ENCODE measurements around the gene SPINT2.
"Not testable (repeated sequence)": the region's sequence is repeated elsewhere in the genome, so short reads cannot be mapped to it uniquely, and the experiment has no call there.

SPINT2 gene

DNA sequence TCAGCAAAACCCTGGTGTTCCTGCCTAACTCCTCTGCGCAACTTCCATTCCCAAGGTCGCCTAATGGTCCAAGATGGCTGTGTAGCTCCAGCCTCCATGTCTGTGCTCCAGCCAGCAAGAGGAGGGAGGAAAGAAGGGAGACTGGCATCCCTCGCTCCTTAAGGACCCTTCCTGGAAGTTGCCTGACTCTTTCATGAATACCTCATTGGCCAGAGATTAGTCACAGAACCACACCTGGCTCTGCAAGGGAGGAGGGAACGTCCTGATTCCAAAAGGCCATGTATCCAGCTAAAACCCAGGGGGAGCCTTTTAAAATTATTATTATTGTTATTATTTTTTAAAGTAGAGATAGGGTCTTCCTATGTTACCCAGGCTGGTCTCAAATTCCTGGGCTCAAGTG lies 60.1 kb downstream of the SPINT2 start:
- DNase-seq, result no peak

DNA sequence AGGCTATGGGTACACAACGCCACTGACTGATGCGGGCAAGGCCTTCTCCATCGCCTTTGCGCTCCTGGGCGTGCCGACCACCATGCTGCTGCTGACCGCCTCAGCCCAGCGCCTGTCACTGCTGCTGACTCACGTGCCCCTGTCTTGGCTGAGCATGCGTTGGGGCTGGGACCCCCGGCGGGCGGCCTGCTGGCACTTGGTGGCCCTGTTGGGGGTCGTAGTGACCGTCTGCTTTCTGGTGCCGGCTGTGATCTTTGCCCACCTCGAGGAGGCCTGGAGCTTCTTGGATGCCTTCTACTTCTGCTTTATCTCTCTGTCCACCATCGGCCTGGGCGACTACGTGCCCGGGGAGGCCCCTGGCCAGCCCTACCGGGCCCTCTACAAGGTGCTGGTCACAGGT lies 62.2 kb downstream of the SPINT2 start:
- no peak for DNase-seq

- no peak for DNase-seq
These were observed 65.3 kb downstream of the SPINT2 start for GRCh38 chr19:38329651-38330050.

DNA sequence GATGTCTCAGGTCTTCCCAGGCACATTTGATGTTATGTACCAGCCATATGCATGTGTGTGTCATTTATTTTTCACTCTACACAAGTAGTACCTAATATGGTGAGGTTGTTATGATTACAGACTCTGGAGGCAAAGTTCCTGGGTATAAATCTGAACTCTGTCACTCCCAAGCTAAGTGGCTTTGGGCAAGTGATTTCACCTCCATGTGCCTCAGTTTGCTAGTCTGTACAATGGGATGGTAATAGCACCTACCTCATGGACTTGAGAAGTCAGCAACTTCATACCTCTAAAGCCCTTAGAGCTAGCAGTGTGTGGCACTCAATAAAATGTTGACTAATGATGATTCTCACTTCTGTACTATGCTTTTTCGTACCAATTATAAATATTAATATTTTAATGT lies 67.4 kb downstream of the SPINT2 start:
- no peak for DNase-seq

GRCh38 chr19:38333245-38333644 lies 68.9 kb downstream of the SPINT2 start:
- no peak for DNase-seq

GRCh38 chr19:38335949-38336637 lies 71.7 kb downstream of the SPINT2 start:
- DNase-seq, result peak; percentile 89 to 98 (median 92)

DNA sequence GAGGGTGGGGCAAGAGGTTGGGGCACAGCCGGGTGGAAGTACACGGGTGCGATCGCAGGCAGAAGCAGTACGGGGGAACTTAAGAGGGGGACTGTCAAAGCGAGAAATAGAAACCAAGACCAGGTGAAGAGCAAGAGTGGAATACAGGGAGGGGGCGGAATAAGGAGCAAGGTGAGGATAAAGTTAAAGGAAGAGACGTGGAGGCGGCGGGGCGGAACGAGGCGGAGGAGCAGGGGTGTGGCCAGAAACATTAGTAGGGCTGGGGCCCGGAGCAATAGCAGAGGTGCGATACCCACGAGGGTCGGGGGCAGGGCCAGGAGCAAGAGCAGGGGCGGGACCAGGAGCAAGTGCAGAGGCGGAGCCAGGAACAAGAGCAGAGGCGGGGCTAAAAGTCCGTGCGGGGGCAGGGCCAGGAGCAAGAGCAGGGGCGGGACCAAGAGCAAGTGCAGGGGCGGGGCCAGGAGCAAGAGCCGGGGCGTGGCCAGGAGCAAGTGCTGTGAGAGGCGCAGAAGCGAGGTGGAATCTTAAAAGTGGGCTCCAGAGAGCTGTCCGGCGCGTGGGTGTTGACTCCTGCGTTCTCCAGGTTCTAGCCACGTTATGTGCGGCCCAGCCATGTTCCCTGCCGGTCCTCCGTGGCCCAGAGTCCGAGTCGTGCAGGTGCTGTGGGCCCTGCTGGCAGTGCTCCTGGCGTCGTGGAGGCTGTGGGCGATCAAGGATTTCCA lies 72.4 kb downstream of the SPINT2 start:
- peak; percentile 91 to 96 (median 93) for DNase-seq

GRCh38 chr19:38337360-38337653 lies 72.9 kb downstream of the SPINT2 start:
- no peak for DNase-seq

- not testable (repeated sequence) for DNase-seq
These were observed 74.6 kb downstream of the SPINT2 start for GRCh38 chr19:38339011-38339410.

GRCh38 chr19:38340927-38341326 lies 76.6 kb downstream of the SPINT2 start:
- DNase-seq, result no peak

All from T-helper 1 cell (primary cell).